MM.1S (cell line): ENCODE data around the gene KCNJ5.

Source experiments
- DNase-seq: peaks from one replicate; pipeline ENCODE4 v3.0.0-alpha.2; 2015
- H2AFZ ChIP-seq: fragments of 300-600 bp; sonication (generic); 2 replicates; pipeline ENCODE4 v1.6.0; 2016; ENCODE audit warnings: antibody characterized with exemption, low read length
- H3F3A ChIP-seq: fragments of 300-600 bp; sonication (generic); 2 replicates; pipeline ENCODE4 v1.6.1; 2016; ENCODE audit warnings: mild to moderate bottlenecking, antibody characterized with exemption, low read length, moderate library complexity, mixed read lengths; ENCODE audit not compliant: insufficient read depth
- H3K27ac ChIP-seq: fragments of 300-600 bp; sonication (generic); 2 replicates; pipeline ENCODE4 v1.5.1; 2016; ENCODE audit warnings: mild to moderate bottlenecking, low read length
- H3K27me3 ChIP-seq: fragments of 300-600 bp; sonication (generic); replicated peaks from 2 replicates; pipeline ENCODE4 v1.6.0; 2016; ENCODE audit warnings: low read length; ENCODE audit not compliant: insufficient read depth
- H3K36me3 ChIP-seq: fragments of 300-600 bp; sonication (generic); replicated peaks from 2 replicates; pipeline ENCODE4 v1.6.1; 2016; ENCODE audit warnings: mild to moderate bottlenecking, low read length, mixed read lengths; ENCODE audit not compliant: insufficient read depth
- H3K4me1 ChIP-seq: fragments of 300-600 bp; sonication (generic); 2 replicates; pipeline ENCODE4 v1.6.1; 2016; ENCODE audit warnings: low read length, mixed read lengths
- H3K4me2 ChIP-seq: fragments of 300-600 bp; sonication (generic); 2 replicates; pipeline ENCODE4 v1.6.0; 2016; ENCODE audit warnings: low read depth, low read length
- H3K4me3 ChIP-seq: fragments of 300-600 bp; sonication (generic); 2 replicates; pipeline ENCODE4 v1.5.1; 2016; ENCODE audit warnings: low read length, mixed read lengths
- H3K79me2 ChIP-seq: fragments of 300-600 bp; sonication (generic); 2 replicates; pipeline ENCODE4 v1.6.1; 2016; ENCODE audit warnings: mixed run types, low read length, mixed read lengths
- H3K9ac ChIP-seq: fragments of 300-600 bp; sonication (generic); 2 replicates; pipeline ENCODE4 v1.6.1; 2016; ENCODE audit warnings: low read length, mixed read lengths
- H3K9me2 ChIP-seq: fragments of 300-600 bp; sonication (generic); replicated peaks from 2 replicates; pipeline ENCODE4 v1.6.1; 2016; ENCODE audit warnings: mild to moderate bottlenecking, low read length, mixed read lengths; ENCODE audit not compliant: insufficient read depth
- H3K9me3 ChIP-seq: fragments of 300-600 bp; sonication (generic); replicated peaks from 2 replicates; pipeline ENCODE4 v1.6.1; 2016; ENCODE audit warnings: mild to moderate bottlenecking, low read length, mixed read lengths; ENCODE audit not compliant: insufficient read depth
- H4K20me1 ChIP-seq: fragments of 300-600 bp; sonication (generic); 2 replicates; pipeline ENCODE4 v1.6.1; 2016; ENCODE audit warnings: mild to moderate bottlenecking, low read length, moderate library complexity, mixed read lengths; ENCODE audit not compliant: insufficient read depth
- EZH2 ChIP-seq: fragments of 300-600 bp; sonication (generic); optimal IDR thresholded peaks from 2 replicates; pipeline ENCODE3; 2017; ENCODE audit warnings: low read depth, mild to moderate bottlenecking, antibody characterized with exemption, low read length, mixed read lengths
- EZH2phosphoT487 ChIP-seq: fragments of 300-600 bp; sonication (generic); IDR thresholded peaks from 2 replicates; pipeline ENCODE4 v1.6.1; 2018; ENCODE audit warnings: antibody characterized with exemption, low read length
- TF ChIP-seq, protein P1 (sequence below): fragments of 300-600 bp; sonication (generic); IDR thresholded peaks from 2 replicates; pipeline ENCODE4 v1.5.1; 2016; ENCODE audit warnings: antibody characterized with exemption, low read length, mixed read lengths

KCNJ5 gene

GRCh38 chr11:128940603-128941002 lies 49.4 kb downstream of the KCNJ5 start:
- Histone ChIP-seq H3F3A (no peaks in the 10 kb centered on the region), H3K79me2 (no peaks in the 10 kb centered on the region), H3K27ac (no peak overlapping the region), H3K9me2 (no peaks in the 10 kb centered on the region), H3K4me1 (no peaks in the 10 kb centered on the region), H3K4me2 (no peak overlapping the region), H3K9me3 (no peaks in the 10 kb centered on the region), H3K36me3 (no peaks in the 10 kb centered on the region), H3K4me3 (no peak overlapping the region), H3K9ac (no peak overlapping the region), H3K27me3 (no peaks in the 10 kb centered on the region; the same call in 1 of the 2 replicates), H2AFZ (no peak overlapping the region), H4K20me1 (no peaks in the 10 kb centered on the region)
- TF ChIP-seq EZH2phosphoT487 (no peak), EZH2 (no peak)
- TF ChIP-seq, protein P1, sequence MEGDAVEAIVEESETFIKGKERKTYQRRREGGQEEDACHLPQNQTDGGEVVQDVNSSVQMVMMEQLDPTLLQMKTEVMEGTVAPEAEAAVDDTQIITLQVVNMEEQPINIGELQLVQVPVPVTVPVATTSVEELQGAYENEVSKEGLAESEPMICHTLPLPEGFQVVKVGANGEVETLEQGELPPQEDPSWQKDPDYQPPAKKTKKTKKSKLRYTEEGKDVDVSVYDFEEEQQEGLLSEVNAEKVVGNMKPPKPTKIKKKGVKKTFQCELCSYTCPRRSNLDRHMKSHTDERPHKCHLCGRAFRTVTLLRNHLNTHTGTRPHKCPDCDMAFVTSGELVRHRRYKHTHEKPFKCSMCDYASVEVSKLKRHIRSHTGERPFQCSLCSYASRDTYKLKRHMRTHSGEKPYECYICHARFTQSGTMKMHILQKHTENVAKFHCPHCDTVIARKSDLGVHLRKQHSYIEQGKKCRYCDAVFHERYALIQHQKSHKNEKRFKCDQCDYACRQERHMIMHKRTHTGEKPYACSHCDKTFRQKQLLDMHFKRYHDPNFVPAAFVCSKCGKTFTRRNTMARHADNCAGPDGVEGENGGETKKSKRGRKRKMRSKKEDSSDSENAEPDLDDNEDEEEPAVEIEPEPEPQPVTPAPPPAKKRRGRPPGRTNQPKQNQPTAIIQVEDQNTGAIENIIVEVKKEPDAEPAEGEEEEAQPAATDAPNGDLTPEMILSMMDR: no peak
- DNase-seq: no peak

GRCh38 chr11:128941110-128941509 lies 50.0 kb downstream of the KCNJ5 start:
- Histone ChIP-seq H3K27ac (no peak overlapping the region), H3K4me2 (no peak overlapping the region), H3K4me3 (no peak overlapping the region), H3K9me2 (no peaks in the 10 kb centered on the region), H4K20me1 (no peaks in the 10 kb centered on the region), H3K36me3 (no peaks in the 10 kb centered on the region), H3F3A (no peaks in the 10 kb centered on the region), H3K9ac (no peak overlapping the region), H3K9me3 (no peaks in the 10 kb centered on the region), H3K79me2 (no peaks in the 10 kb centered on the region), H2AFZ (no peak overlapping the region), H3K27me3 (no peaks in the 10 kb centered on the region; the same call in 1 of the 2 replicates), H3K4me1 (no peaks in the 10 kb centered on the region)
- TF ChIP-seq EZH2 (no peak), EZH2phosphoT487 (no peak)
- TF ChIP-seq, protein P1: no peak
- no peak for DNase-seq

DNA sequence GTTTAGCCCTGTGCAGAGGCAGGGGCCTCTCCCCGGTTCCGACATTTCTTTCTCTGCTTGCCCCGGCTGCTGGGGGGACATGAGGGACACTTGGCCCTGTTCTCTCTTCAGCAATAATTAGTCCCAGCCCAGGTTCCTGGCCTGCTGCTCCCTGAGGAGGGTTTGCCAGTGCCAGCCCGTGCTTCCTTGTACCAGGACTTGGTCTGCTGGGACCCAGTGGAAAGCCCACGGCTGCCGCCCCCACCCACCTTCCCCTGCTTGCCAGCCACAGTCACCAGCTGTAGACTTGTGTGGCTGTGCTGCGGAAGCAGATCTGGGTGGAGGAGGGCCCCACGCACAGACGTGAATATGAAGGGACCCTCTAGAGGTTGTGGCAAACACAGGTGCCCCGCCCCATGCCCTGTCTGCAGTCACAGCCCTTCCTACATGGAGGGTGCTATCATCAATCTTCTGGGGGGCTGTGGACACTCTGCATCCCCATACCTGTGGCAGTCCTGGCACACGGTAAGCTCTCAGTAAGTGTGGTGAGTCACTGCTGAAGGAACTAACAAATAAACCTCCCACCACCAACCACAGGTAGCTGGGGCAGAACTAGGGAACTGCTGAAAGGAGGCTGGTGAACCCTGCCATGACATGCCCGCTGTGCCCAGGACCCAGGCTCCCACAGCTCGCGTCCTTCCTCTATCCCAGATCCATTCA lies 50.6 kb downstream of the KCNJ5 start:
- Histone ChIP-seq H3K4me2 (no peak overlapping the region), H3K27ac (no peak overlapping the region), H3K9ac (no peak overlapping the region), H3K9me3 (no peaks in the 10 kb centered on the region), H3K9me2 (no peaks in the 10 kb centered on the region), H3K4me1 (no peaks in the 10 kb centered on the region), H3F3A (no peaks in the 10 kb centered on the region; the same call in 1 of the 2 replicates), H3K36me3 (no peaks in the 10 kb centered on the region), H3K27me3 (no peaks in the 10 kb centered on the region; the same call in 1 of the 2 replicates), H3K79me2 (no peaks in the 10 kb centered on the region), H4K20me1 (no peaks in the 10 kb centered on the region), H3K4me3 (no peak overlapping the region), H2AFZ (no peak overlapping the region)
- TF ChIP-seq, protein P1: no peak
- no peak for TF ChIP-seq EZH2phosphoT487
- no peak for DNase-seq
